Fibroblast of skin of right quadriceps (primary cell): ENCODE results near the gene CDK11A.
A peak's percentile ranks its signal among the peaks of the same experiment; 100 is the strongest.

ENCODE experiments used
- DNase-seq: peaks from one replicate; pipeline ENCODE4 v3.0.0-alpha.2; 2013

CDK11A gene

DNA sequence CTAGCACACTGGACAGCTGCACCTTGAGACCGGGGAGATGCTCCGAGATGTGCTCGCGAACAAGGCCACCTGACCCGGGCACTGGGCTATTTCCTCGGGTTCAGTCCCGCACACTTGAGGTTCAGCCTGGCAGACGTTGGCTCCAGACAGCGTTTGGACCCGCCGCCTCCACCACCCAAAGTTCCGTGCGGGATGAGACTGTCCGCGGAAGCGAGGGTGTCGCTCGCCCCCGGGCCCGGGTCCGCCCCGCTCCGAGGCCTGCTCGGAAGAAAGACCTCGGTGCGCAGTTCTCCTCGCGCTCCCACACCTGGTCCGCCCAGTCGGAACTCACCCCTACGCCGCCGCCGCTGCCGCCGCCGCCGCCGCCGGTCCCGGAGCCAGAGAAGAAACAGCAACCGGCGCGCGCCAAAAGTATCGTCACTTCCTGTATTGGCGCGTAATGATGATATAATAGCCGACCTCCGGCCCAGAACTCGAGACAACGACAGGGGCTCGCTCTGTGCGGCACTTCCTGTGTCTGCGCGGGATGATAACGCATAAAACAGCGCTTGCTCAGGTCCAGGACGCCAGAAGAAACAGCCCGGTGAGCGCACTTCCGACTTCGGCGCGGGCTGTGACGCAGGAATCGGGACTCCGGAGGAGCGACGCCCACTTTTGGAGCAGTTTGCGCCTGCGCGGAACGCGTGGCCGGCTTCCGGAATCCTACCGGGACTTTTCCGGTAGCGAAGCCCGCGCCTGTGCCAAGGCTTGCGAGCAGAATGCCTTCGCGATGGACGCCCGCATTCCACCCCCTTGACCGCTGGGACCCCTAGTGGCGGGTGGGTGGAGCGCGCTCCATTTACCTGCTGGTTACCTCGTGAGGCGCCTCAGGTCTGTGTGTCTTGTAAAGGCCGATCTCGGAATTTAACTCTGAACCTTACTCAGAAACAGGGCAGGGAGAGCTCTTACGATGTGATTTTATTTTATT is 65.3 kb downstream of the CDK11A start, which contains the start of gene CDK11B:
Gene CDK11B (minus strand): TSS at position 422 of the 967 bp plus-strand sequence. CDS start 1,519 bp downstream, outside the sequence.
- peak; percentile 99 for DNase-seq
